Activated CD8-positive, alpha-beta memory T cell treated with anti-CD3 and anti-CD28 coated beads, Interleukin-2, amount 10 ng/mL, durations not matched to agents 7 days and 5 days (primary cell): ENCODE data around the gene MCOLN1. TPM values are rescaled to one million over a fixed set of nuclear protein-coding genes. Genes with fewer than 3 reads are reported as not detected.

ENCODE experiments used
- ATAC-seq: fragments of 150-1000 bp; cut with Tn5 transposase; one replicate; pipeline ENCODE4 v1.10.0; 2021; ENCODE audit warnings: moderate library complexity
- CTCF ChIA-PET: fragments of 350-600 bp; sonication (Branson Sonifier 250); formaldehyde crosslinking; loops from one replicate; lab custom pipeline; 2021; ENCODE audit warnings: antibody characterized with exemption; lab: Charles Lee
- DNase-seq: peaks from one replicate; pipeline ENCODE4 v3.0.0-alpha.2; 2020
- H3K27ac Mint-ChIP-seq: one replicate; pipeline ENCODE4 v1.8.0; 2021; ENCODE audit warnings: mild to moderate bottlenecking, mixed read lengths
- H3K27me3 Mint-ChIP-seq: one replicate; pipeline ENCODE4 v1.8.0; 2021; ENCODE audit warnings: mixed read lengths
- H3K36me3 Mint-ChIP-seq: one replicate; pipeline ENCODE4 v1.8.0; 2021; ENCODE audit warnings: mild to moderate bottlenecking, mixed read lengths
- H3K4me1 Mint-ChIP-seq: one replicate; pipeline ENCODE4 v1.8.0; 2021; ENCODE audit warnings: mixed read lengths
- H3K4me3 Mint-ChIP-seq: one replicate; pipeline ENCODE4 v1.8.0; 2021; ENCODE audit warnings: mild to moderate bottlenecking, moderate library complexity, mixed read lengths
- H3K9me3 Mint-ChIP-seq: one replicate; pipeline ENCODE4 v1.8.0; 2022; ENCODE audit warnings: low read depth, mixed read lengths
- total RNA-seq, 2 experiments: library from RNA; stranded (reverse); gene quantifications; one replicate each; pipeline ENCODE4 v1.2.3, GENCODE V29; 2021

MCOLN1 gene
- total RNA-seq, 2 experiments from 2014 or later, result 15.8 to 20.7 TPM

DNA sequence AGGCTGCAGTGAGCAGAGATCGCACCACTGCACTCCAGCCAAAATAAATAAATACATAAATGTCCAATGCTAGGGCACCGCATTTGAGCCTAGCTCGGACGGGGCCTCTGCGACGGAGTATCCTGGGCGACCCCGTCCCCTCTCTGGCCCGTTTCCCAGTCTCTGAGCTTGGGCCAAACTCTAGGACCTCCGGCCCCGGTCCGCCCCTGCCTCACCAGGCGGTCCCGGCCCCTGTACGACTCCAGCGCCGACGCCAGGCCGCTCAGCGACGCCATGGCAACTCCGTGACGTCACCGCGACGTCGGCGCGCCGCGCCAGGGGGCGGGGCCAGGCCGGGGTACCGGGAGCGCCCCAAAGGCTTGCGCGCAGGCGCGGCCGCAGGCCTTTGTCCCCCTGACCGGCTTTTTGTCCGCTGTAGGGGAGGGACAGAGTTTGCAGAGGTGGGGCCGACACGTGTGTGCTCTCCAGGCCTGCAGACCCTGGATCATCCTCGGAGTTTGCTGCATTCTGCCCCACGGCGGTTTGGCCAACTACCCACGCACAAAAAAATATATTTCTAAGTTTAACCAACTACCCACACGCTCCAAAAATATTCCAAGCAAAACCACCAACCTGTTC, 33.6 kb upstream of the MCOLN1 start, which contains the start of gene PEX11G:
Gene PEX11G (minus strand): TSS at position 300 of the 618 bp plus-strand sequence. CDS start 25 bp downstream, at position 275.
- Mint-ChIP-seq H3K9me3 (no peaks in the 10 kb centered on the region), H3K4me3 (peak within 1 kb of the TSS; percentile 74), H3K27ac (peak within 1 kb of the TSS; percentile 80), H3K4me1 (peaks cover 35% of the 10 kb centered on the region), H3K27me3 (no peaks in the 10 kb centered on the region), H3K36me3 (no peaks in the 10 kb centered on the region)
- peak; percentile 87 for ATAC-seq
- CTCF ChIA-PET, result interaction anchor here (1.5 kb wide), 1 partner anchor 8 kb away, joined by 6 read pairs; a partner anchor contains a TSS
- DNase-seq, result peak; percentile 93

DNA sequence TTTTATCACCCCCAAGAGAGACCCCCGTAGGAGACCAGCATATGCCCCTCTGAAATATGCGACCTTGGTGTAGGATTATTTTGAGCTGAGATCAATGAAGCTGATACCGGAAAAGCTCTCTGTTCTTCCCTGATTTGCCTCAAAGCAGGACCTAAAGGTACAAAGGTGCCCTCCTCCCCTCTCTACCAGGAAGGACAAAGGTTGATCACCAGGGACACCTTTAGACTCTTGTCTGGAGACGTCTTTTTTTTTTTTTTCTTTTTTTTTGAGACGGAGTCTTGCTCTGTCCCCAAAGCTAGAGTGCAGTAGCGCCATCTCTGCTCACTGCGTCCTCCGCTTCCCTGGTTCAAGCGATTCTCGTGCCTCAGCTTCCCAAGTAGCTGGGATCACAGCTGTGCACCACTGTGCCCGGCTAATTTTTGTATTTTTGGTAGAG, 32.8 kb upstream of the MCOLN1 start:
- H3K27ac Mint-ChIP-seq, result peak overlapping the region; percentile 80
- peak overlapping the region; percentile 74 for H3K4me3 Mint-ChIP-seq
- CTCF ChIA-PET, result interaction anchor here (0.6 to 0.8 kb wide), 3 partner anchors 46 to 379 kb away, joined by 3 read pairs; partner anchors contain the start of gene PNPLA6
- DNase-seq, result no peak
- H3K27me3 Mint-ChIP-seq, result no peaks in the 10 kb centered on the region
- no peaks in the 10 kb centered on the region for H3K36me3 Mint-ChIP-seq
- ATAC-seq, result no peak
- no peaks in the 10 kb centered on the region for H3K9me3 Mint-ChIP-seq
- H3K4me1 Mint-ChIP-seq, result peaks cover 38% of the 10 kb centered on the region

DNA sequence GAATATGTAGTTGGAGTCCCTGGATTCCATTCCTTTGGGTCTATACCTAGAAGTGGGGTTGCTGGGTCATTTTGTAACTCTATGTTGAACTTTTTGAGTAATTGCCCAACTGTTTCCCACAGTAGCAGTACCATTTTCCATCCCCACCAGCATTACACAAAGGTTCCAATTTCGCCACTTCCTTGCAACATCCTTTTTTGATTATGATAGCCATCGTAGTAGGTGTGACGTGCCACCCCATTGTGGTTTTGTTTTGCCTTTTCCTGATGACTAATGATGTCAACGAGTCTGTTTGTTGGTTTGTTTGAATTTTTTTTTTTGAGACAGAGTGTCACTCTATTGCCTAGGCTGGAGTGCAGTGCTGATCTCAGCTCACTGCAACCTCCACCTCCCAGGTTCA, 30.3 kb upstream of the MCOLN1 start:
- Mint-ChIP-seq H3K27ac (peak overlapping the region; percentile 77), H3K27me3 (peaks cover 5% of the 10 kb centered on the region), H3K36me3 (no peaks in the 10 kb centered on the region), H3K4me1 (peaks cover 38% of the 10 kb centered on the region), H3K9me3 (no peaks in the 10 kb centered on the region), H3K4me3 (no peak overlapping the region)
- DNase-seq (peak; percentile 87), ATAC-seq (peak; percentile 59)
- CTCF ChIA-PET, result interaction anchor here (0.8 kb wide), 1 partner anchor 24 kb away, joined by 3 read pairs; no protein-coding TSS in a partner anchor

DNA sequence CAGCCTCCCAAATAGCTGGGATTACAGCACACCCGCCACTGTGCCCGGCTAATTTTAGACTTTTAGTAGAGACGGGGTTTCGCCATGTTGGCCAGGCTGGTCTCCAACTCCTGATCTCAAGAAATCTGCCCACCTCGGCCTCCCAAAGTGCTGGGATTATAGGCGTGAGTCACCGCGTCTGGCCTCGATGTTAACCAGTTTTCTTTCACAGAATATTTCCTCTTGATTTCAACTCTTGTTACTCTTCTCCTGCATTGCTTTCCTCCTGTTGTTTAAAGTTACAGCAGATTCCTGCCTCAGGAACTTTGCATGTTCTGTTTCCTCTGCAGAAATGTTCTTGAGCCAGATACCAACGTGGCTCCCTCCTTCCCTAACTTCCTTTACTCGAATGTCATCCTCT, 29.9 kb upstream of the MCOLN1 start:
- Mint-ChIP-seq H3K36me3 (no peaks in the 10 kb centered on the region), H3K27me3 (peaks cover 8% of the 10 kb centered on the region), H3K4me3 (peak overlapping the region; percentile 10), H3K27ac (peak overlapping the region; percentile 77), H3K9me3 (no peaks in the 10 kb centered on the region), H3K4me1 (peaks cover 38% of the 10 kb centered on the region)
- ATAC-seq (no peak), DNase-seq (no peak)
- CTCF ChIA-PET, result no interaction called here

DNA sequence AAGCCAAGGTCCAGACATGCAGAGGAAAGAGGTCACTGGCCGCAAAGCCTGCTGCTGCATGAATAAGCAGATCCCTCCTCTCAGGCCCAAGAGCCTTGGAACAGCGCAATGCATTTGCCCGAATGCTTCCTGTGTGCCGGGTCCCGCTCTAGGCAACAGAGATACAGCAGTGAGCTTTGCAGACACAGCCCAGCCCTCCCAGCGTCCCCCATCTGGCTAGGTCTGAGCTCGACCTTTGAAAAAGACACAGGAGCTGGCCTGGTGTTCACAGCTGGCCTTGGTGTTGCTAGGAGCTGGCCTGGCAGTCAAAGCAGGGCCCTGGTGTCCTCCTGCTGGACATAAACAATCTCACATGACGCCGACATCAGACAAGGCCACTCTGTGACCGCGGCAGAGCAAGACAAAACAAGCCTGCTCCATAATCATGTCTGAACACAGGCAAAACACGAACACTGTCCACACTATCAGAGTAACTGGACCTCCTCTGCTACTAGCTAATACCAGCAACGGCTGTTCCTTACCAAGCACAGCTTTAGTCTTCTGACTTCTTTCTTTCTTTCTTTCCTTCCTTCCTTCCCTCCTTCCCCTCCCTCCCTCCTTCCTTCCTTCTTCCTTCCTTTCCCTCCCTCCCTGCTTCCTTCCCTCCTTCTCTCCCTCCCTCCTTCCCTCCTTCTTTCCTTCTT, 27.9 kb upstream of the MCOLN1 start:
- Mint-ChIP-seq H3K4me3 (no peak overlapping the region), H3K36me3 (no peaks in the 10 kb centered on the region), H3K27ac (no peak overlapping the region), H3K4me1 (peaks cover 30% of the 10 kb centered on the region), H3K27me3 (peaks cover 14% of the 10 kb centered on the region), H3K9me3 (no peaks in the 10 kb centered on the region)
- CTCF ChIA-PET, result no interaction called here
- DNase-seq, result no peak
- no peak for ATAC-seq

DNA sequence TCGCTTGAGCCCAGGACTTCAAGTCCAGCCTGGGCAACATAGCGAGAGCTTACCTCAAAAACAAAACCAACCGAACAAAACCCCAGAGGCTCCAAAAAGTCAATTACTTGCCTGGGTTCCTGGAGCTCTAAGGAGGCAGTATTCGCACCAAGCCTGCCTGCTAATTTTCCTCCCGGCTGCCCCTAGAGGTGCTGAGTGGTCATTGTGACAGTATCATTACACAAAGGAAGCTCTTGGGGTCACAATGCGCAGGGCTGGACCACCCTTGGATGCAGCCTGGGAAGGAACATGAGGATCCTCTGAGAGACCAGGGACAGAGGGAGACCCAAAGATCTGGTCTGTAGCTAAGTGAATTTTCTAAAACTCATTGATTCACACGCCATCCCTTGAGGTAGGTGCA, 25.1 kb upstream of the MCOLN1 start:
- peak; percentile 33 for ATAC-seq
- H3K9me3 Mint-ChIP-seq, result no peaks in the 10 kb centered on the region
- H3K4me1 Mint-ChIP-seq, result peaks cover 19% of the 10 kb centered on the region
- peaks cover 26% of the 10 kb centered on the region for H3K27me3 Mint-ChIP-seq
- DNase-seq, result no peak
- no peak overlapping the region for H3K4me3 Mint-ChIP-seq
- CTCF ChIA-PET, result interaction anchor here (0.8 to 1.1 kb wide), 3 partner anchors 9 to 308 kb away, joined by 3 to 6 read pairs (median 3); partner anchors contain the start of gene PEX11G
- H3K36me3 Mint-ChIP-seq, result no peaks in the 10 kb centered on the region
- no peak overlapping the region for H3K27ac Mint-ChIP-seq

DNA sequence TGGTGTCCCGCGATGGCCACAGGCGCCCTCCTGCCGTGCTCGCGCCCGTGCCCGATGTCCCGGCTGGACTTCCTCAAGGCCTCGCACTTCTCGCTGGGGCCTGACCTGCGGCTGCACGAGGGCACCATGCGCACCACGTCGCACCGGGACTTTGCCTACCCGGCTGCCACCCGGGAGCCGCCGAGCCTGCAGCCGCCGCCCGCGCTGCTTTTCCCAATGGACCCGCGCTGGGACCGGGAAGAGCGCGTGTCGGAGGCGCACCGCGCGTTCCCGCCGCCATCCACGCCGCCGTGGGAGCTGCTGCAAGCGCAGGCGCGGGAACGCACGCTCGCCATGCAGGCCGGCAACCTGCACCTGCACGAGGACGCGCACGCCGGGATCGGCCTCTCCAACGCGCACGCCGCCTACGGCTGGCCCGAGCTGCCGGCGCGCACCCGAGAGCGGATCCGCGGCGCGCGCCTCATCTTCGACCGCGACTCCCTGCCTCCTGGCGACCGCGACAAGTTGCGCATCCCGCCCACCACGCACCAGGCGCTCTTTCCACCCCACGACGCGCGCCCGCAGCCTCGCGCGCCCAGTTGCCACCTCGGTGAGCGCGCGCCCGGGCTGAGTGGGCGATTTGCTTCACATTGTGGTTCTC, 21.5 kb upstream of the MCOLN1 start:
- Mint-ChIP-seq H3K4me1 (peaks cover 12% of the 10 kb centered on the region), H3K27ac (no peak overlapping the region), H3K4me3 (peak overlapping the region; percentile 41), H3K27me3 (peaks cover 46% of the 10 kb centered on the region), H3K36me3 (no peaks in the 10 kb centered on the region), H3K9me3 (no peaks in the 10 kb centered on the region)
- DNase-seq (peak; percentile 75), ATAC-seq (peak; percentile 54)
- CTCF ChIA-PET, result interaction anchor here (0.7 to 1.2 kb wide), 2 partner anchors 11 to 68 kb away, joined by 3 to 4 read pairs; no protein-coding TSS in a partner anchor

DNA sequence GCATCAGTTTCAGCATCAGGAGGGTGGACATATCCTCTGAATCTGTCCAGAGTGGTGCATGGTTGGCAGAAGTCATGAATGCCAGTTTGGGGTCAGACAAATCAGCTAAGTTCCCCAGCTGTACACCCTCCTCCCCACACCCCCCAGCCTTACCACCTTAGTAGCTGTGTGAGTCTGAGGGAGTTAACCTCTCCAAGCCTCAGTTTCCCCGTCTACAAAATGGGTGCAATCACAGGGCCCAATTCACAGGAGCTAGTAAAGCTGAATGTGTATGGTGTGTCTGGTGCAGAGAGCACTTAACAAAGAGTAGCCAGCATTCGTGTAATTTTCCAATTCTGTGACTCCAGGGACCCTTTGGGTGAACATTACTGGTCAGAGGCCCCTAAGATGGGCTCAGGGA, 19.9 kb upstream of the MCOLN1 start:
- Mint-ChIP-seq H3K4me3 (no peak overlapping the region), H3K27ac (no peak overlapping the region), H3K9me3 (no peaks in the 10 kb centered on the region), H3K36me3 (no peaks in the 10 kb centered on the region), H3K4me1 (peaks cover 15% of the 10 kb centered on the region), H3K27me3 (peaks cover 42% of the 10 kb centered on the region)
- ATAC-seq, result no peak
- CTCF ChIA-PET, result no interaction called here
- no peak for DNase-seq

DNA sequence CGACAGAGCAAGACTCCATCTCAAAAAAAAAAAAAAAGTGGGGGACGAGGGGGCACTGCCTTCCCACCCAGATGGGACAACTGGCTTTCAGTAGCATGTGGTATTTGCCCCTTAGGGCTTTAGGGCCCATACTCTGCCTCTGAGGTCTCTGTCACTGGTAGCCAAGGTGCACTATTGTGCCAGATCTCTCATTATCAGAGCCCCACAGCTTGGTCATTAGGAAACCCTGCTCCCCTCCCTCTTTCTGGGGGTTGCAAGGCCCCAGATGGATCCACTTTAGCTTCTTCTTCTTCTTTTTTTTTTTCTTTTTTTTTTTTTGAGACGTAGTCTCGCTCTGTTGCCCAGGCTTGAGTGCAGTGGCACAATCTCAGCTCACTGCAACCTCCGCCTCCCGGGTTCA, 17.7 kb upstream of the MCOLN1 start:
- Mint-ChIP-seq H3K27me3 (peaks cover 38% of the 10 kb centered on the region), H3K27ac (no peak overlapping the region), H3K36me3 (no peaks in the 10 kb centered on the region), H3K4me1 (peaks cover 15% of the 10 kb centered on the region), H3K9me3 (no peaks in the 10 kb centered on the region), H3K4me3 (no peak overlapping the region)
- ATAC-seq (no peak), DNase-seq (no peak)
- CTCF ChIA-PET, result no interaction called here

DNA sequence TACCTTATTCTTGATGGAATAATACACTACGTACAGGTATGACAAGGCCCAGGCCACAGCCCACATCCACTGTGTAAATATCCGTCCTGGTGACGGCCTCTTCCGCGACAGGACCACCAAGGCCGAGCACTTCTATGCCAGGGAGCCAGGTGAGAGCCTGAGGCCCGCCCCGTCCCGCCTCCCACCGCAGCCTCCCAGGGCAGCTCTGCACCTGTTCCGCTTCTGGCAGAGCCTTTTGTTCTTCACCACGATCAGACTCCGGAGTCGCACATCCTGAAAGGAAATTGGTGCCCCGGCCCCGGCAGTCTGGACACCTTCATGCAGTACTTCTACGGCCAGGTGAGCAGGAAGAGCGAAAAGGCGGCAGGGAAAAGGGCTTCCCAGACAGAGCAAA, 17.1 kb upstream of the MCOLN1 start:
- CTCF ChIA-PET, result no interaction called here
- H3K27me3 Mint-ChIP-seq, result peaks cover 36% of the 10 kb centered on the region
- no peak overlapping the region for H3K4me3 Mint-ChIP-seq
- no peaks in the 10 kb centered on the region for H3K9me3 Mint-ChIP-seq
- no peak overlapping the region for H3K27ac Mint-ChIP-seq
- H3K4me1 Mint-ChIP-seq, result peaks cover 15% of the 10 kb centered on the region
- DNase-seq, result no peak
- ATAC-seq, result no peak
- H3K36me3 Mint-ChIP-seq, result no peaks in the 10 kb centered on the region

DNA sequence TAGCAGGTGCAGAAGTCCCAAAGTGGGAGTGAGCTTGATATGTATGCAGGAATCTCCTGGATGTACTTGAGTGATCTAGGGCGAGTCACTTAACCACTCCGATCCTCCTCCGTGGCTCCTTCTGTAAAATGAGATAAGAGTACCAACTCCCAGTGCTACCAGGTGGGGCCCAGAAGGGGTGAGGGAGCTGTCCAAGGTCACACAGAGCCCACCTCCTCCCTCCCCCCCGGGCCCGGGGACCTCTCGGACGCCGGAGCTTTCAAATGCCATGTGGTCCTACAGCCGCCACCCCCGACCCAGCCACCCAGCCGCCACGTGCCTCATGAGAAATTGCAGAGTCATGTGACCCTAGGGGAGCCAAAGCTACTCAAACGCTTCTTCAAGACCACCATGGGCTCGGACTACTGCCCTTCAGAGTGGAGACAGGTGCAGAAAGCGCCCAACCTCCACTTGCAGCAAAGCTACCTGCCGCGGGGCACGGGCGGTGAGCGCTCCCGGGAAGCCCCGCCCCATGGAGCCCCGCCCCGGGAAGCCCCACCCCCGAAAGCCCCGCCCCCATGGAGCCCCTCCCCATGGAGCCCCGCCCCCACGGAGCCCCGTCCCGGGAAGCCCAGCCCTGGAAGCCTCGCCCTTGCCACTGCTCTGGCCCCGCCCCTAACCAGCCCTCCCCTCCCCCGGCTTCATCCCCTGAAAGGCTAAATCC, 16.6 kb upstream of the MCOLN1 start:
- Mint-ChIP-seq H3K27ac (no peak overlapping the region), H3K4me1 (peaks cover 15% of the 10 kb centered on the region), H3K27me3 (peaks cover 36% of the 10 kb centered on the region), H3K36me3 (no peaks in the 10 kb centered on the region), H3K4me3 (no peak overlapping the region), H3K9me3 (no peaks in the 10 kb centered on the region)
- DNase-seq (no peak), ATAC-seq (peak; percentile 41)
- CTCF ChIA-PET, result interaction anchor here (1.6 kb wide), 1 partner anchor 19 kb away, joined by 4 read pairs; no protein-coding TSS in a partner anchor

DNA sequence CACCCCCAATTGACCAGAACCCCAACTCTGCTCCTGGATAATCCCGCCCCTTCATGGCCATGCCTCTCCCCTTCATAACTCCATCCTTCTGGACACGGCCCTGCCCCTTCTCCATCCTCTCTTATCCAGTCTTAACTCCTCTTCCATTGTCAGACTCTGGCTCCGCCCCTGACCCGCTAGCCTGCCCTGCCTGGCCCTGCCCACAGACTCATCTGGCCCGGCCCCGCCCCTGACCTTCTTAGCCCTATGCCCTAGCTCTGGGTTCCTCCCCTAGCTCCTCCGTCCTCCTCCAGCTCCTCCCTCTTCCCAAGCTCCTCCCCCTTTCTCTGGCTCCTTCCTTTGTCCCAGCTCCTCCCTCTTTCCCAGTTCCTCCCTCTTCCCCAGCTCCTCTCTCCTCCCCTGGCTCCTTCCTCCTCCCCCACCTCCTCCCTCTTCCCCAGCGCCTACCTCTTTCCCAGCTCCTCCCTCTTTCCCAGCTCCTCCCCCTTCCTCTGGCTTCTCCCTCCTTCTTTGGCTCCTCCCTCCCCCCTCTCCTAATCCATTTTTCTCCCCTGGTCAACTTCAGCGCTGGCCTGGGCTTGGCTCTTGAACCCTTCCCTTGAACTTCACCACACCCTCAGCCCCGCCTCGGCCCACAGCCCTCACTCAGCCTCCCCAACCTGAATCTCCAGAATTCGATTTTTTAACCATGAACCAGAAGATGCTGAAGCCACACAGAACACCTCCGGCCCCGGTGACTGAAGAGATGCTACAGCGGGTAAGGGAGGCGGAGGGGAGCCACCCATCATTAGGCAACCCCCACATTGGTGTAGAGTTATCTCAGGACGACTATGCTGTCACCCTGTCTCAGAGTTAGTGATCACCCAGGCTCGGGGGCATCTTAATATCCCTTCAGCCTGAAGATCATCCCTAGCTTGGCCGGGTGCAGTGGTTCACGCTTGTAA, 15.8 kb upstream of the MCOLN1 start:
- ATAC-seq (peak; percentile 79), DNase-seq (peak; percentile 77)
- Mint-ChIP-seq H3K27ac (no peak overlapping the region), H3K36me3 (no peaks in the 10 kb centered on the region), H3K4me1 (peaks cover 13% of the 10 kb centered on the region), H3K4me3 (no peak overlapping the region), H3K9me3 (no peaks in the 10 kb centered on the region), H3K27me3 (peaks cover 31% of the 10 kb centered on the region)
- CTCF ChIA-PET, result interaction anchor here (1.4 to 1.6 kb wide), 2 partner anchors 20 to 62 kb away, joined by 4 read pairs; no protein-coding TSS in a partner anchor
